HAP-1 (cell line): ENCODE results near the gene MARCHF6.

ENCODE experiments used
- DNase-seq, 2 experiments: peaks; one replicate each; pipeline ENCODE4 v3.0.0-alpha.2; 2016 to 2020; ENCODE audit warnings: low spot score in 2 of 2
- H3K27me3 ChIP-seq: fragments of 250-450 bp; sonication (Bioruptor Pico); 2 replicates; pipeline ENCODE4 v1.5.1; 2020; ENCODE audit warnings: low read depth, mild to moderate bottlenecking, moderate library complexity
- H3K36me3 ChIP-seq: fragments of 250-450 bp; sonication (Bioruptor Pico); replicated peaks from 2 replicates; pipeline ENCODE4 v1.5.1; 2020; ENCODE audit warnings: mild to moderate bottlenecking
- H3K4me1 ChIP-seq: fragments of 250-450 bp; sonication (Bioruptor Pico); 2 replicates; pipeline ENCODE4 v1.5.1; 2020; ENCODE audit warnings: mild to moderate bottlenecking
- H3K4me3 ChIP-seq: fragments of 250-450 bp; sonication (Bioruptor Pico); 2 replicates; pipeline ENCODE4 v1.5.1; 2020; ENCODE audit warnings: mild to moderate bottlenecking, moderate library complexity
- H3K9me3 ChIP-seq: fragments of 250-450 bp; sonication (Bioruptor Pico); 2 replicates; pipeline ENCODE4 v1.5.1; 2020; ENCODE audit warnings: mild to moderate bottlenecking, moderate library complexity
- in situ Hi-C: fragments of 300-500 bp; cut with MboI; formaldehyde crosslinking; loops from 3 replicates; pipeline ENCODE4 v1.14.3; 2020; ENCODE audit warnings: low sequenced_read_pairs, inconsistent platforms, mixed read lengths

The MARCHF6 gene

GRCh38 chr5:10393491-10393890 lies 40.0 kb downstream of the MARCHF6 start:
- Histone ChIP-seq H3K4me1 (no peaks in the 10 kb centered on the region), H3K36me3 (peaks cover 41% of the 10 kb centered on the region), H3K27me3 (no peaks in the 10 kb centered on the region), H3K4me3 (no peak overlapping the region), H3K9me3 (no peaks in the 10 kb centered on the region)
- in situ Hi-C loops, result no loop called here
- no peak for DNase-seq

GRCh38 chr5:10396552-10396951 lies 43.1 kb downstream of the MARCHF6 start:
- in situ Hi-C loops, result no loop called here
- no peak for DNase-seq
- H3K4me1 ChIP-seq, result no peaks in the 10 kb centered on the region
- H3K36me3 ChIP-seq, result peaks cover 41% of the 10 kb centered on the region
- H3K9me3 ChIP-seq, result no peaks in the 10 kb centered on the region
- no peak overlapping the region for H3K4me3 ChIP-seq
- no peaks in the 10 kb centered on the region for H3K27me3 ChIP-seq

GRCh38 chr5:10399839-10400238 lies 46.3 kb downstream of the MARCHF6 start:
- in situ Hi-C loops, result no loop called here
- no peaks in the 10 kb centered on the region for H3K9me3 ChIP-seq
- H3K36me3 ChIP-seq, result peaks cover 50% of the 10 kb centered on the region

GRCh38 chr5:10400411-10400810 lies 46.9 kb downstream of the MARCHF6 start:
- H3K27me3 ChIP-seq, result no peaks in the 10 kb centered on the region
- in situ Hi-C loops, result no loop called here
- H3K9me3 ChIP-seq, result no peaks in the 10 kb centered on the region
- no peak for DNase-seq
- peaks cover 53% of the 10 kb centered on the region for H3K36me3 ChIP-seq
- no peaks in the 10 kb centered on the region for H3K4me1 ChIP-seq
- H3K4me3 ChIP-seq, result no peak overlapping the region

More at GRCh38 chr5:10399839-10400238, 46.3 kb downstream of the MARCHF6 start:
- no peak for DNase-seq
- no peak overlapping the region for H3K4me3 ChIP-seq
- no peaks in the 10 kb centered on the region for H3K27me3 ChIP-seq
- H3K4me1 ChIP-seq, result no peaks in the 10 kb centered on the region

- in situ Hi-C loops, result no loop called here
- Histone ChIP-seq H3K4me1 (no peaks in the 10 kb centered on the region), H3K4me3 (no peak overlapping the region), H3K9me3 (no peaks in the 10 kb centered on the region), H3K36me3 (peaks cover 53% of the 10 kb centered on the region), H3K27me3 (no peaks in the 10 kb centered on the region)
- DNase-seq, result no peak
Measured at GRCh38 chr5:10400831-10401230, 47.3 kb downstream of the MARCHF6 start.

GRCh38 chr5:10401498-10401897 lies 48.0 kb downstream of the MARCHF6 start:
- DNase-seq, result no peak
- in situ Hi-C loops, result no loop called here
- Histone ChIP-seq H3K36me3 (peaks cover 56% of the 10 kb centered on the region), H3K4me1 (no peaks in the 10 kb centered on the region), H3K27me3 (no peaks in the 10 kb centered on the region), H3K9me3 (no peaks in the 10 kb centered on the region), H3K4me3 (no peak overlapping the region)
